Neuron (in vitro differentiated cells): ENCODE results near the gene MDGA2.

ENCODE experiments used
- H2AFZ ChIP-seq: one replicate; pipeline ENCODE4 v1.6.1; 2013; ENCODE audit warnings: low read depth, mild to moderate bottlenecking, inconsistent platforms, low read length, moderate library complexity
- H3K27me3 ChIP-seq: one replicate; pipeline ENCODE4 v1.6.1; 2013; ENCODE audit warnings: low read length; ENCODE audit not compliant: insufficient read depth
- H3K36me3 ChIP-seq: one replicate; pipeline ENCODE4 v1.6.1; 2013; ENCODE audit warnings: low read length; ENCODE audit not compliant: insufficient read depth
- H3K4me1 ChIP-seq: one replicate; pipeline ENCODE4 v1.6.1; 2013; ENCODE audit warnings: low read length; ENCODE audit not compliant: insufficient read depth
- H3K4me3 ChIP-seq: 2 replicates; pipeline ENCODE4 v1.5.1; 2013; ENCODE audit warnings: mild to moderate bottlenecking, low read length, moderate library complexity
- H3K9me3 ChIP-seq: one replicate; pipeline ENCODE4 v1.6.1; 2013; ENCODE audit warnings: low read length

The MDGA2 gene

DNA sequence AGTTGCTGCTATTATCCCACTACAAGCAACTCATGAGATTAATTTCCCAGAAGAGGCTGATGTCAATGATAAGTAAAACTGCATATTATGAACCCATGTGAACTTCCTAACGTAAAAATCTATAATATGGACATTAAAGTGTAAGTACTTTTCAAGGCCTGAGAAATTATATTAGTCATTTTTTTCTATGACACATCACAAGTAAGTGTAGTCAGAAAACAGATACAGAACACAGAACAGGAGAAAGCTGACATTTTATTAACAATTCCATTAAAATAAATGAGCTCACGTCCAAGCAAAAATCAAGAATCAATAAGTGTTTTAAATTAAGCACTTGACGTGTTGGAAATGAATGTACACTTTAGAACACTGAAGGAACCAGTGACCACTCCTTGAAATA lies 155.0 kb downstream of the MDGA2 start:
- H3K36me3 ChIP-seq, result no peaks in the 10 kb centered on the region
- no peak overlapping the region for H3K4me3 ChIP-seq
- no peaks in the 10 kb centered on the region for H3K27me3 ChIP-seq
- no peak overlapping the region for H2AFZ ChIP-seq
- H3K4me1 ChIP-seq, result peaks cover 5% of the 10 kb centered on the region
- no peaks in the 10 kb centered on the region for H3K9me3 ChIP-seq

DNA sequence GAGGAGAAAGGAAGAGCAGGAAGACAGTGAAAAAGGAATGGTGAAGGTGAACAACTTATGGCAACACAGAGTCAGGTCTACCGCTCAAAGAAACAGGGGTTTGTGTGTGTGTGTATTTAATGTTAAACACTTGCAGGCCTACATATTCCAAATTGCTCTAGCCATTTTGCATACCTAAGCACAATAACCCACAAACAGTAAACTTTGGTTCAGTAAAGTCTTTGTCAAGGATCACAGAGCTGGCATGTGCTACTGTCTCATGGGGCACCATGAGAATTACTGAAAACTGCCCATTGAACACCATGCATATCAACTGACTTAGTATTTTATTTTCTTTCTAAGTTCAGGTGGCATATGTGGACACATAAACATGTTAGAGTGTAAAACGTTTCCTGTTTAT lies 163.6 kb downstream of the MDGA2 start:
- Histone ChIP-seq H3K4me1 (peaks cover 20% of the 10 kb centered on the region), H3K9me3 (no peaks in the 10 kb centered on the region), H3K36me3 (no peaks in the 10 kb centered on the region), H3K27me3 (no peaks in the 10 kb centered on the region), H2AFZ (no peak overlapping the region), H3K4me3 (no peak overlapping the region)

DNA sequence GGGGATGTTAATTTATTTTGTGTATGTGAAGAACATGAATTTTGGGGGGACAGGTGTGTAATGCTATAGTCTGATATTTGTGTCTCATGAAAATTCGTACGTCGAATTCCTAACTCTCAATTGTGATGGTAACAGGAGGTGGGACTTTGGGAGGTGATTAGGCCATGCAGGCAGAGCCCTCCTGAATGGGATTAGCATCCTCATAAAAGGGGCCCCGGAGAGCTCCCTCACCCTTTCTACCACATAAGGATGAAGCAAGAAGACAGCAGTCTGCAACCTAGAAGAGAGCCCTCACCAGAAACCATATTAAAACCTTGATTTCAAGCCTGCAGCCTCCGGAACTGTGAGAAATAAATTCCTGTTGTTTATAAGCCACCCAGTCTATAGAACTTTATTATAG lies 165.4 kb downstream of the MDGA2 start:
- Histone ChIP-seq H3K36me3 (no peaks in the 10 kb centered on the region), H3K9me3 (no peaks in the 10 kb centered on the region), H2AFZ (no peak overlapping the region), H3K4me1 (peaks cover 15% of the 10 kb centered on the region), H3K4me3 (no peak overlapping the region), H3K27me3 (no peaks in the 10 kb centered on the region)

DNA sequence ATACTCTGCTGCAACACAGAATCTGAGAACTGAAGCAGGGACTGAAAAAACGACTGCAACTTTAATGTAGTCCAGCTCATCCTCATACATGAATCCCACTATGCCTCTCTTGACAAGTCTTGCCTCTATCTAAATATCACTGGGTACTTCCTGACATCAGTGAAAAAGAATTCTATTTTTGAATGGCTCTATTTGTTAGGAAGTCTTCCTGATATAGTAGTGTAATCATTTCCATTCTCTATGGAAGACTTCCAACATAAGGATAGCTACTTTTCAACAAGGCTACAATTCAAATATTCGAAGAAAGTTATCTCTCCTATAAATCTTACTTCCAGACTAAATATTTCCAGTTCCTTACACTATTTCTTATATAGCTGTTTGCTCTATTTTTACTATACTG lies 167.5 kb downstream of the MDGA2 start:
- Histone ChIP-seq H3K9me3 (no peaks in the 10 kb centered on the region), H3K36me3 (no peaks in the 10 kb centered on the region), H3K4me3 (no peak overlapping the region), H3K4me1 (peaks cover 15% of the 10 kb centered on the region), H3K27me3 (no peaks in the 10 kb centered on the region), H2AFZ (no peak overlapping the region)

DNA sequence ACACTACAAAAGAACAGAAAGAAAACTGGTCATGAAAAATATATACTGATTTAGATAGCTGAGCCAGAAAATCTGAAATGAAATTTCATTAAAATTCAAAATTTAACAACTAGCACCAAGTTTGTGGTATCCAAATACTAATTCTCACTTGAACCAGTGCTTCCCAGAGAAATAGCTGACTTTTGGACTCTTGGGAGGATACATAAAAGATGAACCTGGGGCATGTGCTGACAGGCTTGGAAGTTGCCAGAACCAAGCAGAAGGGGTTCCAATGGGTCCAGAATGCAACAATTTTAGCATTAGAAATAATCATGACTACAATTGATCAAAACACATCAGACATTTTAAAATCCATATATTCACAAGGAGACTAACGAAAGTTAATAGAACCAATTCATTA lies 175.0 kb downstream of the MDGA2 start:
- Histone ChIP-seq H3K27me3 (no peaks in the 10 kb centered on the region), H3K4me3 (no peak overlapping the region), H3K9me3 (peaks cover 3% of the 10 kb centered on the region), H2AFZ (no peak overlapping the region), H3K4me1 (no peaks in the 10 kb centered on the region), H3K36me3 (no peaks in the 10 kb centered on the region)

DNA sequence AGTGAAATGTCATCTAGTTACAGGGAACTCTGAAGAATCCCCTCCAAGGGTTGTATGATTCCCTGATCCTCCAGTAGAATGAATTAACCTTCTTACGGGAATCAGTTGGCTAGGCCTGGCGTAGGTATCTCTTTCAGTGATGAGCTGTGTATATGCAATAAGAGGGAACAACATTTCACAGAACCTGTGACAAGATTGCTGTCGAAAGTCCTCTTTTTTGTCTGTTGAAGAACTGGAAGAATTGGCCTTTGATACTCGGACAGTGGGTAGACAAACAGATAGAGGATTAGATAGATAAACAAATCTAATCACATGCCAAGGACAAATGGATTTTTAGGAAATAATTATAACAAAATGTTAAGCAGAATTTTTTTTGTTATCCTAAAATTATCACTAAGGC lies 184.6 kb downstream of the MDGA2 start:
- Histone ChIP-seq H2AFZ (no peak overlapping the region), H3K4me3 (no peak overlapping the region), H3K27me3 (no peaks in the 10 kb centered on the region), H3K9me3 (no peaks in the 10 kb centered on the region), H3K36me3 (no peaks in the 10 kb centered on the region), H3K4me1 (no peaks in the 10 kb centered on the region)

DNA sequence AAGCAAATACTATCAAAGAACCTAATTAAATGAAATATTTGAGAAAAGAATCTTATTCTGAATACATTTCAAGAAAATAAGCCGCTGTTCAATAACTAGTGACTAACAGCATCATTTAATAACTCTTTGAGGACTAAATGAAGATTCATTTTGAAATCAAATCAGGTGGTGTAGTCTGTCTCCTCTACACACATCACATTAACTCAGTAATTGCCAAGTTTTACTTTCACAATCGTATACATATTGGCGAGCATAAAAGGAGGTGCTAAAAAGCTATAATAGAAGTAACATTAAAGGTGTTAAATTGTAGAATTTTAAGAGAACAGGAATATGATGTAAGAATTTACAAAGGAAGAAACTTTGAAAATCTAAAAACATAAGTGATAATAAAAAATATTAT lies 185.1 kb downstream of the MDGA2 start:
- Histone ChIP-seq H3K27me3 (no peaks in the 10 kb centered on the region), H2AFZ (no peak overlapping the region)

DNA sequence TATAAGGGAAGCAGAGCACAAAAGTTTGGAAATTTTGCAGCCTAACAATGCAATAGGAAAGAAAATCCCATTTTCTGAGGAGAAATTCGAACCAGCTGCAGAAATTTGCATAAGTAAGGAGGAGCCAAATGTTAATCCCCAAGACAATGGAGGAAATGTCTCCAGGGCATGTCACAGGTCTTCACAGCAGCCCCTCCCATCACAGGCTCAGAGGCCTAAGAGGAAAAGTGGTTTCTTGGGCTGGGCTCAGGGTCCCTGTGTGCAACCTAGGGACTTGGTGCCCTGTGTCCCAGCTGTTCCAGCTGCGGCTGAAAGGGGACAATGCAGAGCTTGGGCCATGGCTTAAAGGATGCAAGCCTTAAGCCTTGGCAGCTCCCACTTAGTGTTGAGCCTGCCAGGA lies 190.0 kb downstream of the MDGA2 start:
- H3K9me3 ChIP-seq, result peaks cover 3% of the 10 kb centered on the region
- no peak overlapping the region for H3K4me3 ChIP-seq
- H2AFZ ChIP-seq, result no peak overlapping the region
- no peaks in the 10 kb centered on the region for H3K27me3 ChIP-seq
- H3K36me3 ChIP-seq, result no peaks in the 10 kb centered on the region
- H3K4me1 ChIP-seq, result no peaks in the 10 kb centered on the region

More for the DNA sequence above, 185.1 kb downstream of the MDGA2 start:
- Histone ChIP-seq H3K9me3 (peaks cover 3% of the 10 kb centered on the region), H3K4me1 (no peaks in the 10 kb centered on the region), H3K36me3 (no peaks in the 10 kb centered on the region), H3K4me3 (no peak overlapping the region)

DNA sequence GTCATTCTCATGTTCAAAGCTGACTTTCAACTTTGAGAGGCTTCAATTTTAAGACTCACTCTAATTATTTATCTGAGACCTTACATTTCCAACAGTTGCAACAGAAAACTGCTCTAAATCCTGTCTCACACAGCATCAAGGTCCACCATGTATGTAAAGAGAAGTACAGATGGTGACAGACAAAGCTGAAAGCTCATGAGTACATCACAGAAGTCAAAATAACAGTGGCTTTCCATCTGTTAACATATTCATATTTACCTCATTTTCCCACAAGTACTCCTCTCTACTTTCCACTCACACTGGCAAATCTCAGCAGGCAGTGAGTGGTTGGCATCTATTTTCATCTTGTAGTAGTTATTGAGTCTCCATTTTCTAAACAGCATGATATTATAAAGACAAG lies 192.0 kb downstream of the MDGA2 start:
- no peaks in the 10 kb centered on the region for H3K36me3 ChIP-seq
- no peaks in the 10 kb centered on the region for H3K4me1 ChIP-seq
- no peak overlapping the region for H3K4me3 ChIP-seq
- no peak overlapping the region for H2AFZ ChIP-seq
- no peaks in the 10 kb centered on the region for H3K27me3 ChIP-seq
- peaks cover 3% of the 10 kb centered on the region for H3K9me3 ChIP-seq

DNA sequence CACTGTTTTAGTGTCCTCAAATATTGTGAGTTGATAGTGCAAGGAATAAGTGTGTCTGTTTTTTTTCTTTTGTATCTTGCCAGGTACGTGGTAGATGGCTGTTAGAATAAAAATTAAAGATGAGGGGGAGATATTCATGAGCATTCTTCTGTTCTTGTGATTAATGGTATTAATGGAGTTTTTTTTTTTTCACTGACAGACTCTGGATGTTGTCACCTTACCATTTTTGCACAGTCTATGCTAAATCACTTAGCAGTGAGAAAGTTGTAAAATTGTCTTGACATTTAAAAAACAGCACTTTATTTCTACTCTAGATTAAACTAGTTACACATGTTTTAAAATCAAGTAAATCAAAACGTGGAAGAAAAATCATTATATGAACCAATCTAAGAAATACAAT lies 204.3 kb downstream of the MDGA2 start:
- Histone ChIP-seq H3K4me3 (no peak overlapping the region), H3K36me3 (no peaks in the 10 kb centered on the region), H2AFZ (no peak overlapping the region), H3K4me1 (no peaks in the 10 kb centered on the region), H3K27me3 (no peaks in the 10 kb centered on the region), H3K9me3 (no peaks in the 10 kb centered on the region)

DNA sequence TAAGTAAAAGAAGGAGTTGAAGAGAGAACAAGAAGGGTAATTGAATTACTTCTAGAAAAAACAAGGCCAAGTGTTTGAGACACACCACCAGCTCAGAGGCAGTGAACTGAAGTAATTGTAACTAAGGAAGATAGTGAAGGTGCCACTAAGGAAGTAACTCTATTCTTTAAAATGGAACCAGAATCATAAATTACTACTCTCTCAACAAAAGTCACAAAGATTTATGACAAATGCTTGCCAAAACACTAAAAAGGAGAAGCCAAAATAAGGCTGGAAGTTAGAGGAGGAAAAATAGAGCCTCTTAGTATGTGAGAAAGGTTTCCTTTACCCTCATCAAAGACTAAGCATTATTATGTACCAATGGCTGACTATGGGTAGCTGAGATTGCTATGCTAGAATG lies 208.5 kb downstream of the MDGA2 start:
- no peaks in the 10 kb centered on the region for H3K9me3 ChIP-seq
- H3K4me1 ChIP-seq, result no peaks in the 10 kb centered on the region
- H3K36me3 ChIP-seq, result no peaks in the 10 kb centered on the region
- no peak overlapping the region for H3K4me3 ChIP-seq
- no peaks in the 10 kb centered on the region for H3K27me3 ChIP-seq
- H2AFZ ChIP-seq, result no peak overlapping the region

DNA sequence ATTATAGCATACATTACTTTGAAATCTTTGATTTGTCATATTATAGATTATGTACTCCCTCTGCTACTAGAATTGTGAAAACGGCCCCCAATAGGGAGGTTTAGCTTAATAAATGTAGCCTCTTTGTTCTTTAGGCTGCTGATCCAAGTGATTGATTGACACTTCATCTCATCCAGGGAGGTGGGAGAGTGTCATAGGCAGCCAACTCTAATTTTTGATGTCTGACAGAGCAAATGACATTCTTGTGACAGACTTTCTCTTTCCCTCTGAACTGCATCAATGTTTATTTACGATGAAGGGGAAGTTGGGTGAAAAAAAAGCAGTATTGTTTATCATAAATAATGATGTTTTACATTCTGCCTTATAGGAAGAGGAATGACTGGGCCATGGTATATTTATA lies 221.4 kb downstream of the MDGA2 start:
- no peaks in the 10 kb centered on the region for H3K9me3 ChIP-seq
- no peaks in the 10 kb centered on the region for H3K27me3 ChIP-seq
- no peak overlapping the region for H3K4me3 ChIP-seq
- H3K36me3 ChIP-seq, result no peaks in the 10 kb centered on the region
- H2AFZ ChIP-seq, result no peak overlapping the region
- H3K4me1 ChIP-seq, result no peaks in the 10 kb centered on the region

DNA sequence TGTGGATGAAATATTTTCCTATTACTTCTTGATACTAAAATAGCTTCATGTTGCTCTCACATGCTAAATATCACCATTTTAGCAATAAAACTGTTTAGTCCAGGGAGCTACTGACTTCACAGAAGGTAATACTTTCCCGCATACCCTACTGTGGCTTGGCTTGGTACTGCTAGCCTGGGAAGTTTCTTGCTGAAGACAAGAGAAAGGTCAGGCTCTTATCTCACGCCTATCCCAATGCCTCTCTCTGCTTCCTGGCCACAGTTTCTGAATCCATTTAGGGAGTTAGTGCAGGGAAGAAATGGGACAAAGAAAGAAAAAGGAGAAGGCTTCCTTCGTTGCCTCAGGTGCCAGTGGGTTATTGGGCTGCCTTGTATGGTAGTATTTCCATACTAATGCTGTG lies 228.3 kb downstream of the MDGA2 start:
- H3K27me3 ChIP-seq, result no peaks in the 10 kb centered on the region
- no peak overlapping the region for H3K4me3 ChIP-seq
- no peaks in the 10 kb centered on the region for H3K4me1 ChIP-seq
- no peaks in the 10 kb centered on the region for H3K36me3 ChIP-seq
- H3K9me3 ChIP-seq, result no peaks in the 10 kb centered on the region
- H2AFZ ChIP-seq, result no peak overlapping the region

DNA sequence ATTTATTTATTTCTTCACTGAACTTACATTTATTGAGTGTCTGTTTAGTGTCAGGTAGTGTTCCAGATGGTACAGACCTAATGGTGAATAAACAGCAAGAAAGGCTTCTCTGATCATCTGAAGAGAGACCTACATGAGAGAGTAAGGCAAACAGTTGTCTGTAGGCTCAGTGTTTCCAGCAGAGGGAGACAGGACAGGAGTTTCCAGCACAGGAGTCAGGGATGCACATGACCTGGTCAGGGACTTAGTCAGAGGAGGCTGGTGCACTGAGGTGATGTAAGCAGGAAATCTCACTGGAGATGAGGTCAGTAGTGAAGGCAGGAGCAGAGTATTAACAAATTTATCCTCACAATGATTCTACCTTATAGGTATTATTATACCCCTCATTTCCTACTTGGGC lies 233.2 kb downstream of the MDGA2 start:
- Histone ChIP-seq H3K4me3 (no peak overlapping the region), H3K4me1 (no peaks in the 10 kb centered on the region), H2AFZ (no peak overlapping the region), H3K27me3 (no peaks in the 10 kb centered on the region), H3K9me3 (no peaks in the 10 kb centered on the region), H3K36me3 (no peaks in the 10 kb centered on the region)
